Renal cortical epithelial cell (primary cell): ENCODE results near the gene ZNF253. TPM values are rescaled to one million over a fixed set of nuclear protein-coding genes. Genes with fewer than 3 reads are reported as not detected.
"Not testable (repeated sequence)": the region's sequence is repeated elsewhere in the genome, so short reads cannot be mapped to it uniquely, and the experiment has no call there.

Source experiments
- DNase-seq: peaks from one replicate; pipeline ENCODE4 v3.0.0-alpha.2; 2011; ENCODE audit warnings: low read depth
- total RNA-seq: library from RNA; depleted of rRNA; stranded (reverse); fragments of >200 nt; gene quantifications from 2 replicates; pipeline ENCODE4 v1.2.3, GENCODE V29; 2014

ZNF253 gene
- total RNA-seq, 1 donor from 2014 or later, result 14.7 TPM

GRCh38 chr19:19900139-19900728 is 34.6 kb downstream of the ZNF253 start:
- DNase-seq, result peak; percentile 78

GRCh38 chr19:19900729-19901444 is 35.2 kb downstream of the ZNF253 start, which contains the start of gene ZNF93:
Gene ZNF93 (plus strand): TSS chr19:19900946. CDS start chr19:19901089, 143 bp downstream.
- peak; percentile 92 for DNase-seq

GRCh38 chr19:19907551-19907950 is 41.9 kb downstream of the ZNF253 start:
- not testable (repeated sequence) for DNase-seq

- DNase-seq, result no peak
These were observed 44.0 kb downstream of the ZNF253 start for GRCh38 chr19:19909654-19910053.

GRCh38 chr19:19911150-19911549 is 45.5 kb downstream of the ZNF253 start:
- DNase-seq, result peak; percentile 6

- DNase-seq, result no peak
These were observed 48.9 kb downstream of the ZNF253 start for GRCh38 chr19:19914596-19914995.

- not testable (repeated sequence) for DNase-seq
These were observed 64.7 kb downstream of the ZNF253 start for GRCh38 chr19:19930417-19930816.

GRCh38 chr19:19933432-19934314 is 68.0 kb downstream of the ZNF253 start:
- DNase-seq, result not testable (repeated sequence)

- DNase-seq, result no peak
These were observed 71.7 kb downstream of the ZNF253 start for GRCh38 chr19:19937403-19937802.

GRCh38 chr19:19938449-19938848 is 72.8 kb downstream of the ZNF253 start:
- DNase-seq, result no peak

GRCh38 chr19:19943848-19944582 is 78.3 kb downstream of the ZNF253 start:
- no peak for DNase-seq

Other genes starting within 250 kb of the ZNF253 start
- 1.7 and 2.6 TPM in 2 replicates for gene PBX4, start 247.2 kb upstream of the ZNF253 start, total RNA-seq
- gene LPAR2, start 237.7 kb upstream of the ZNF253 start, total RNA-seq, result 8.5 and 14.9 TPM in 2 replicates
- 15.8 and 18.7 TPM in 2 replicates for gene GMIP, start 222.2 kb upstream of the ZNF253 start, total RNA-seq
- 88.0 and 171 TPM in 2 replicates for gene ATP13A1, start 202.2 kb upstream of the ZNF253 start, total RNA-seq
- 10.8 and 20.1 TPM in 2 replicates for gene ZNF101, start 197.0 kb upstream of the ZNF253 start, total RNA-seq
- gene ZNF14, start 132.8 kb upstream of the ZNF253 start, total RNA-seq, result 5.9 and 12.4 TPM in 2 replicates
- 20.8 and 38.4 TPM in 2 replicates for gene ZNF506, start 44.1 kb upstream of the ZNF253 start, total RNA-seq
- 10.0 and 14.9 TPM in 2 replicates for gene ZNF93, start 35.1 kb downstream of the ZNF253 start, total RNA-seq
- 0.69 and 4.4 TPM in 2 replicates for gene ZNF682, start 173.6 kb downstream of the ZNF253 start, total RNA-seq
- 3.6 and 4.0 TPM in 2 replicates for gene ZNF90, start 212.1 kb downstream of the ZNF253 start, total RNA-seq